PC-9 (cell line): ENCODE data around the gene VTA1.

Experiments
- EZH2 ChIP-seq: fragments of 200-600 bp; sonication (generic); IDR thresholded peaks from 2 replicates; pipeline ENCODE4 v1.8.0; 2017; ENCODE audit warnings: antibody characterized with exemption, low read depth
- TF ChIP-seq, protein P1 (sequence below): fragments of 200-600 bp; sonication (generic); conservative IDR thresholded peaks from 2 replicates; pipeline ENCODE4 v1.6.1; 2017; ENCODE audit warnings: mixed run types, antibody characterized with exemption, mild to moderate bottlenecking, moderate library complexity

GRCh38 chr6:142152746-142153145 is 5.7 kb downstream of the VTA1 start:
- TF ChIP-seq, protein P1, sequence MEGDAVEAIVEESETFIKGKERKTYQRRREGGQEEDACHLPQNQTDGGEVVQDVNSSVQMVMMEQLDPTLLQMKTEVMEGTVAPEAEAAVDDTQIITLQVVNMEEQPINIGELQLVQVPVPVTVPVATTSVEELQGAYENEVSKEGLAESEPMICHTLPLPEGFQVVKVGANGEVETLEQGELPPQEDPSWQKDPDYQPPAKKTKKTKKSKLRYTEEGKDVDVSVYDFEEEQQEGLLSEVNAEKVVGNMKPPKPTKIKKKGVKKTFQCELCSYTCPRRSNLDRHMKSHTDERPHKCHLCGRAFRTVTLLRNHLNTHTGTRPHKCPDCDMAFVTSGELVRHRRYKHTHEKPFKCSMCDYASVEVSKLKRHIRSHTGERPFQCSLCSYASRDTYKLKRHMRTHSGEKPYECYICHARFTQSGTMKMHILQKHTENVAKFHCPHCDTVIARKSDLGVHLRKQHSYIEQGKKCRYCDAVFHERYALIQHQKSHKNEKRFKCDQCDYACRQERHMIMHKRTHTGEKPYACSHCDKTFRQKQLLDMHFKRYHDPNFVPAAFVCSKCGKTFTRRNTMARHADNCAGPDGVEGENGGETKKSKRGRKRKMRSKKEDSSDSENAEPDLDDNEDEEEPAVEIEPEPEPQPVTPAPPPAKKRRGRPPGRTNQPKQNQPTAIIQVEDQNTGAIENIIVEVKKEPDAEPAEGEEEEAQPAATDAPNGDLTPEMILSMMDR: no peak
- TF ChIP-seq EZH2: no peak
